HepG2 (cell line): ENCODE results near the gene DPM1. TPM values are rescaled to one million over a fixed set of nuclear protein-coding genes. Genes with fewer than 3 reads are reported as not detected.

Experiments used
- CEBPG ChIP-seq: IDR thresholded peaks from 2 replicates; pipeline ENCODE4 v1.6.1; 2016
- GATAD1 ChIP-seq: IDR thresholded peaks from 2 replicates; pipeline ENCODE4 v1.6.1; 2016; ENCODE audit warnings: missing genetic modification reagents, missing compliant biosample characterization
- HMG20A ChIP-seq: IDR thresholded peaks from 2 replicates; pipeline ENCODE4 v1.6.1; 2016; ENCODE audit warnings: borderline replicate concordance
- KDM5A ChIP-seq: fragments of 200-600 bp; sonication (generic); IDR thresholded peaks from 2 replicates; pipeline ENCODE4 v1.7.0; 2018; ENCODE audit warnings: antibody characterized with exemption, mild to moderate bottlenecking, low read length, borderline replicate concordance
- MTA1 ChIP-seq: sonication (generic); formaldehyde crosslinking; IDR thresholded peaks from 2 replicates; pipeline ENCODE4 v1.4.0; 2020; ENCODE audit warnings: missing genetic modification reagents, mild to moderate bottlenecking, borderline replicate concordance
- NFYC ChIP-seq: IDR thresholded peaks from 2 replicates; pipeline ENCODE4 v1.6.1; 2016; ENCODE audit warnings: missing genetic modification reagents, missing compliant biosample characterization
- RARA ChIP-seq: IDR thresholded peaks from 2 replicates; pipeline ENCODE4 v1.6.1; 2016; ENCODE audit warnings: missing genetic modification reagents, missing compliant biosample characterization
- SMAD1 ChIP-seq: sonication (generic); formaldehyde crosslinking; IDR thresholded peaks from 2 replicates; pipeline ENCODE4 v1.4.0; 2020; ENCODE audit warnings: missing genetic modification reagents, low read depth, mild to moderate bottlenecking, borderline replicate concordance
- SRSF4 ChIP-seq: fragments of 200-400 bp; formaldehyde crosslinking; IDR thresholded peaks from one replicate; pipeline ENCODE4 v1.6.1; 2018; ENCODE audit warnings: mild to moderate bottlenecking, low read depth, low read length, moderate library complexity; ENCODE audit not compliant: poor library complexity, severe bottlenecking
- SRY ChIP-seq: sonication (generic); formaldehyde crosslinking; IDR thresholded peaks from 2 replicates; pipeline ENCODE4 v1.8.0; 2022; ENCODE audit warnings: mild to moderate bottlenecking, missing genetic modification reagents
- TCF7 ChIP-seq: sonication (generic); IDR thresholded peaks from 2 replicates; pipeline ENCODE4 v1.6.1; 2016; ENCODE audit warnings: antibody characterized with exemption, low read depth
- ZNF256 ChIP-seq: sonication (generic); formaldehyde crosslinking; conservative IDR thresholded peaks from 2 replicates; pipeline ENCODE4 v1.4.0; 2020; ENCODE audit warnings: missing genetic modification reagents
- ZNF44 ChIP-seq: sonication (generic); formaldehyde crosslinking; IDR thresholded peaks from 2 replicates; pipeline ENCODE4 v1.5.1; 2020; ENCODE audit warnings: mild to moderate bottlenecking, missing genetic modification reagents
- ZNF598 ChIP-seq: sonication (generic); formaldehyde crosslinking; IDR thresholded peaks from 2 replicates; pipeline ENCODE4 v1.5.1; 2020; ENCODE audit warnings: mild to moderate bottlenecking, missing genetic modification reagents, borderline replicate concordance
- ZSCAN9 ChIP-seq: IDR thresholded peaks from 2 replicates; pipeline ENCODE4 v1.6.1; 2016; ENCODE audit warnings: borderline replicate concordance
- polyA plus RNA-seq, 8 experiments: library from polyadenylated mRNA; depleted of rRNA in 3 of 8; stranded (reverse) in 7 of 8; unstranded in 1 of 8; fragments of >200 nt; fragmentation: Illumina TruSeq in 4 of 8; extraction: Trizol in 4 of 8; gene quantifications; 2 replicates each; pipeline versions ENCODE4 v1.2.1 to v1.2.3, GENCODE V29; 2011 to 2016; ENCODE audit warnings: low read depth in 4 of 8, missing spikeins in 1 of 8, mixed read lengths in 1 of 8; ENCODE audit not compliant: insufficient read depth in 1 of 8
- total RNA-seq, 5 experiments: library from RNA; depleted of rRNA; stranded (reverse); fragments of >200 nt; fragmentation: Illumina TruSeq; extraction: Trizol; gene quantifications; 2 replicates each; pipeline ENCODE4 v1.2.3, GENCODE V29; 2016; ENCODE audit warnings: low read depth in 1 of 5
- TF ChIP-seq, protein P1 (sequence below): sonication (generic); formaldehyde crosslinking; IDR thresholded peaks from 2 replicates; pipeline ENCODE4 v1.4.0; 2020; ENCODE audit warnings: missing genetic modification reagents
- TF ChIP-seq, protein P2 (sequence below): sonication (generic); formaldehyde crosslinking; IDR thresholded peaks from 2 replicates; pipeline ENCODE4 v1.5.1; 2020; ENCODE audit warnings: mild to moderate bottlenecking, missing genetic modification reagents, borderline replicate concordance
- TF ChIP-seq, protein P3 (sequence below): sonication (generic); formaldehyde crosslinking; IDR thresholded peaks from 2 replicates; pipeline ENCODE4 v1.5.1; 2020; ENCODE audit warnings: mild to moderate bottlenecking, missing genetic modification reagents, moderate library complexity
- TF ChIP-seq, protein P4 (sequence below): sonication (generic); formaldehyde crosslinking; IDR thresholded peaks from 2 replicates; pipeline ENCODE4 v1.5.0; 2020; ENCODE audit warnings: missing genetic modification reagents

The DPM1 gene
- total and polyA plus RNA-seq, 2 of the 13 experiments (the other 11 are each of a cell fraction or from before 2014, with no cell fraction given): 83.2 to 161 TPM

DNA sequence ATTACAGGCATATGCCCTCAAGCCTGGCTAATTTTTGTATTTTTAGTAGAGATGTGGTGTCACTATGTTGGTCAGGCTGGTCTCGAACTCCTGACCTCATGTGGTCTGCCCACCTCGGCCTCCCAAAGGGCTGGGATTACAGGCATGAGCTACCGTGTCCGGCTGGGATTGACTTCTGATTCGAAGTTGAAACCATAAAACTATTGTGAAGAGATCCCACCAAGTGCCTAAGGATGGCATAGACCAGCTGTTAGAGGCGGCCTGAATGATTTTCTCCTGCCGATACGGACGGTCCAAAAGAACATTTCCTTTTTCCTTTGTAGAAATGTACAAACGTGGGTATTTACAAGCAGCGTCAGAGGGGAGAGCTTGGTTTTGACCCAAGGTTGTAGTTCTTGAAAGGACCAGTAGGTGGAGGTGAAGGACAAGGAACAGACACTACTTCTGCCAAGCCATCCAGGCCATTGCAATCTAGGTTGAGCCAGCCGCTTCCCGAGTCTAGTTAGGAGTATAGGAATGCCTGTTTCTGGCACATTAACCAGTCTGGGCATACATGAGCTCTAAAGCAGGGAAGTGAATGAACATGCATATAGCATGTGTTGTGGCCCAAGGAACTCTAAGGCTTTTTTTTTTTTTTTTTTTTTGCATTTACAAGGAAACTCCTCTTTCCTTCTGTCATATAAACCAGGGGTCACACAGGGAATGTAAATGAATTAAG lies 29.3 kb upstream of the DPM1 start (continued):
- TF ChIP-seq, protein P1, sequence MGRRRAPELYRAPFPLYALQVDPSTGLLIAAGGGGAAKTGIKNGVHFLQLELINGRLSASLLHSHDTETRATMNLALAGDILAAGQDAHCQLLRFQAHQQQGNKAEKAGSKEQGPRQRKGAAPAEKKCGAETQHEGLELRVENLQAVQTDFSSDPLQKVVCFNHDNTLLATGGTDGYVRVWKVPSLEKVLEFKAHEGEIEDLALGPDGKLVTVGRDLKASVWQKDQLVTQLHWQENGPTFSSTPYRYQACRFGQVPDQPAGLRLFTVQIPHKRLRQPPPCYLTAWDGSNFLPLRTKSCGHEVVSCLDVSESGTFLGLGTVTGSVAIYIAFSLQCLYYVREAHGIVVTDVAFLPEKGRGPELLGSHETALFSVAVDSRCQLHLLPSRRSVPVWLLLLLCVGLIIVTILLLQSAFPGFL (CRISPR knock-in tag): no peak
- TF ChIP-seq, protein P2, sequence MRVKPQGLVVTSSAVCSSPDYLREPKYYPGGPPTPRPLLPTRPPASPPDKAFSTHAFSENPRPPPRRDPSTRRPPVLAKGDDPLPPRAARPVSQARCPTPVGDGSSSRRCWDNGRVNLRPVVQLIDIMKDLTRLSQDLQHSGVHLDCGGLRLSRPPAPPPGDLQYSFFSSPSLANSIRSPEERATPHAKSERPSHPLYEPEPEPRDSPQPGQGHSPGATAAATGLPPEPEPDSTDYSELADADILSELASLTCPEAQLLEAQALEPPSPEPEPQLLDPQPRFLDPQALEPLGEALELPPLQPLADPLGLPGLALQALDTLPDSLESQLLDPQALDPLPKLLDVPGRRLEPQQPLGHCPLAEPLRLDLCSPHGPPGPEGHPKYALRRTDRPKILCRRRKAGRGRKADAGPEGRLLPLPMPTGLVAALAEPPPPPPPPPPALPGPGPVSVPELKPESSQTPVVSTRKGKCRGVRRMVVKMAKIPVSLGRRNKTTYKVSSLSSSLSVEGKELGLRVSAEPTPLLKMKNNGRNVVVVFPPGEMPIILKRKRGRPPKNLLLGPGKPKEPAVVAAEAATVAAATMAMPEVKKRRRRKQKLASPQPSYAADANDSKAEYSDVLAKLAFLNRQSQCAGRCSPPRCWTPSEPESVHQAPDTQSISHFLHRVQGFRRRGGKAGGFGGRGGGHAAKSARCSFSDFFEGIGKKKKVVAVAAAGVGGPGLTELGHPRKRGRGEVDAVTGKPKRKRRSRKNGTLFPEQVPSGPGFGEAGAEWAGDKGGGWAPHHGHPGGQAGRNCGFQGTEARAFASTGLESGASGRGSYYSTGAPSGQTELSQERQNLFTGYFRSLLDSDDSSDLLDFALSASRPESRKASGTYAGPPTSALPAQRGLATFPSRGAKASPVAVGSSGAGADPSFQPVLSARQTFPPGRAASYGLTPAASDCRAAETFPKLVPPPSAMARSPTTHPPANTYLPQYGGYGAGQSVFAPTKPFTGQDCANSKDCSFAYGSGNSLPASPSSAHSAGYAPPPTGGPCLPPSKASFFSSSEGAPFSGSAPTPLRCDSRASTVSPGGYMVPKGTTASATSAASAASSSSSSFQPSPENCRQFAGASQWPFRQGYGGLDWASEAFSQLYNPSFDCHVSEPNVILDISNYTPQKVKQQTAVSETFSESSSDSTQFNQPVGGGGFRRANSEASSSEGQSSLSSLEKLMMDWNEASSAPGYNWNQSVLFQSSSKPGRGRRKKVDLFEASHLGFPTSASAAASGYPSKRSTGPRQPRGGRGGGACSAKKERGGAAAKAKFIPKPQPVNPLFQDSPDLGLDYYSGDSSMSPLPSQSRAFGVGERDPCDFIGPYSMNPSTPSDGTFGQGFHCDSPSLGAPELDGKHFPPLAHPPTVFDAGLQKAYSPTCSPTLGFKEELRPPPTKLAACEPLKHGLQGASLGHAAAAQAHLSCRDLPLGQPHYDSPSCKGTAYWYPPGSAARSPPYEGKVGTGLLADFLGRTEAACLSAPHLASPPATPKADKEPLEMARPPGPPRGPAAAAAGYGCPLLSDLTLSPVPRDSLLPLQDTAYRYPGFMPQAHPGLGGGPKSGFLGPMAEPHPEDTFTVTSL (CRISPR knock-in tag): no peak
- TF ChIP-seq TCF7 (no peak), ZNF44 (CRISPR knock-in tag) (no peak), ZNF598 (CRISPR knock-in tag) (no peak), SMAD1 (CRISPR knock-in tag) (no peak), NFYC (no peak), RARA (no peak), SRY (CRISPR knock-in tag) (no peak), HMG20A (CRISPR knock-in tag) (no peak), CEBPG (CRISPR knock-in tag) (peak; percentile 50; the same call in 1 of the 2 replicates), ZNF256 (CRISPR knock-in tag) (no peak), MTA1 (CRISPR knock-in tag) (no peak), ZSCAN9 (no peak), KDM5A (no peak), GATAD1 (CRISPR knock-in tag) (no peak), SRSF4 (no peak)
- TF ChIP-seq, protein P3, sequence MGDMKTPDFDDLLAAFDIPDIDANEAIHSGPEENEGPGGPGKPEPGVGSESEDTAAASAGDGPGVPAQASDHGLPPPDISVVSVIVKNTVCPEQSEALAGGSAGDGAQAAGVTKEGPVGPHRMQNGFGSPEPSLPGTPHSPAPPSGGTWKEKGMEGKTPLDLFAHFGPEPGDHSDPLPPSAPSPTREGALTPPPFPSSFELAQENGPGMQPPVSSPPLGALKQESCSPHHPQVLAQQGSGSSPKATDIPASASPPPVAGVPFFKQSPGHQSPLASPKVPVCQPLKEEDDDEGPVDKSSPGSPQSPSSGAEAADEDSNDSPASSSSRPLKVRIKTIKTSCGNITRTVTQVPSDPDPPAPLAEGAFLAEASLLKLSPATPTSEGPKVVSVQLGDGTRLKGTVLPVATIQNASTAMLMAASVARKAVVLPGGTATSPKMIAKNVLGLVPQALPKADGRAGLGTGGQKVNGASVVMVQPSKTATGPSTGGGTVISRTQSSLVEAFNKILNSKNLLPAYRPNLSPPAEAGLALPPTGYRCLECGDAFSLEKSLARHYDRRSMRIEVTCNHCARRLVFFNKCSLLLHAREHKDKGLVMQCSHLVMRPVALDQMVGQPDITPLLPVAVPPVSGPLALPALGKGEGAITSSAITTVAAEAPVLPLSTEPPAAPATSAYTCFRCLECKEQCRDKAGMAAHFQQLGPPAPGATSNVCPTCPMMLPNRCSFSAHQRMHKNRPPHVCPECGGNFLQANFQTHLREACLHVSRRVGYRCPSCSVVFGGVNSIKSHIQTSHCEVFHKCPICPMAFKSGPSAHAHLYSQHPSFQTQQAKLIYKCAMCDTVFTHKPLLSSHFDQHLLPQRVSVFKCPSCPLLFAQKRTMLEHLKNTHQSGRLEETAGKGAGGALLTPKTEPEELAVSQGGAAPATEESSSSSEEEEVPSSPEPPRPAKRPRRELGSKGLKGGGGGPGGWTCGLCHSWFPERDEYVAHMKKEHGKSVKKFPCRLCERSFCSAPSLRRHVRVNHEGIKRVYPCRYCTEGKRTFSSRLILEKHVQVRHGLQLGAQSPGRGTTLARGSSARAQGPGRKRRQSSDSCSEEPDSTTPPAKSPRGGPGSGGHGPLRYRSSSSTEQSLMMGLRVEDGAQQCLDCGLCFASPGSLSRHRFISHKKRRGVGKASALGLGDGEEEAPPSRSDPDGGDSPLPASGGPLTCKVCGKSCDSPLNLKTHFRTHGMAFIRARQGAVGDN: no peak
- TF ChIP-seq, protein P4, sequence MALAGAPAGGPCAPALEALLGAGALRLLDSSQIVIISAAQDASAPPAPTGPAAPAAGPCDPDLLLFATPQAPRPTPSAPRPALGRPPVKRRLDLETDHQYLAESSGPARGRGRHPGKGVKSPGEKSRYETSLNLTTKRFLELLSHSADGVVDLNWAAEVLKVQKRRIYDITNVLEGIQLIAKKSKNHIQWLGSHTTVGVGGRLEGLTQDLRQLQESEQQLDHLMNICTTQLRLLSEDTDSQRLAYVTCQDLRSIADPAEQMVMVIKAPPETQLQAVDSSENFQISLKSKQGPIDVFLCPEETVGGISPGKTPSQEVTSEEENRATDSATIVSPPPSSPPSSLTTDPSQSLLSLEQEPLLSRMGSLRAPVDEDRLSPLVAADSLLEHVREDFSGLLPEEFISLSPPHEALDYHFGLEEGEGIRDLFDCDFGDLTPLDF (CRISPR knock-in tag): no peak
